ENCODE measurements around the gene TAMALIN. TPM values are rescaled to one million over a fixed set of nuclear protein-coding genes. Genes with fewer than 3 reads are reported as not detected.
A peak's percentile ranks its signal among the peaks of the same experiment; 100 is the strongest.

Gene TAMALIN
- total RNA-seq, 4 donors from 2014 or later, result 1.7 to 10.7 (median 3.6) TPM

DNA sequence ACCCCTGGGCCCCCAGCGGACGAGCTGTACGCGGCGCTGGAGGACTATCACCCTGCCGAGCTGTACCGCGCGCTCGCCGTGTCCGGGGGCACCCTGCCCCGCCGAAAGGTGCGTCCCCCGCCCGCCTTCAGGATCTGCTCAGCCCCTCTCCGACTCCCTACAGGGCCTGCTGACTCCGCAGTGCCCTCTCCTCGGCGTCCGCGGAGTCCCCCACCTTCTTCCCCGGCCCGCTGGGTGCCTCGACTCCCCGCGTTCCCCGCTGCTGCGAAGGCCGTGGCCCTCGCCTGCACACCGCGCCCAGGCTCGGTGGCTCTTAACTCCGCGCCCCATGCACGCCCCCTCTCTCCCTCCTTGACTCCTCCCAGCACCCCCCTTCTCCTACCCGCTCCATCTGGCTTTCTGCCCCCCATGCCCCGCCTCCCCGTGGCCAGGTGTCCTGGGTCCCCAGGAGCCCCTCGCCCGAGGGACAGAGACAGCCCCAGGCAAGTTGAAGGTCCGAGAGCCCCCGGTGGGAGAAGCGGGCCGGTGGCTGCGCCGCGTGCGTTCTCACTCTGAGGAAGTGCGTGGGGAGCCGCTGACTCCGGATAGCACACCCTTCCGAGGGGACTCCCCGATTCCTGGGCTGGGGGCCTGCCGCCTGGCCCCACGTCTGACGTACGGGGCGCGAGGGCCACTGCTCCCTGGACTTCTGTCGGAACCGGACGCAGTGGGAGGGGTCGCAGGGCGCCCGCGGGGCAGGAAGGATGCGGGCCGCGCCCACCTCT is 594 bp downstream of the TAMALIN start:
- WGBS, 2 donors, result 0 to 14% methylated on average over 15 to 25 of the region's 72 CpGs
- no peak for DNase-seq
- peak overlapping the region; percentile 79 to 96 (median 91) for H3K27ac ChIP-seq

DNA sequence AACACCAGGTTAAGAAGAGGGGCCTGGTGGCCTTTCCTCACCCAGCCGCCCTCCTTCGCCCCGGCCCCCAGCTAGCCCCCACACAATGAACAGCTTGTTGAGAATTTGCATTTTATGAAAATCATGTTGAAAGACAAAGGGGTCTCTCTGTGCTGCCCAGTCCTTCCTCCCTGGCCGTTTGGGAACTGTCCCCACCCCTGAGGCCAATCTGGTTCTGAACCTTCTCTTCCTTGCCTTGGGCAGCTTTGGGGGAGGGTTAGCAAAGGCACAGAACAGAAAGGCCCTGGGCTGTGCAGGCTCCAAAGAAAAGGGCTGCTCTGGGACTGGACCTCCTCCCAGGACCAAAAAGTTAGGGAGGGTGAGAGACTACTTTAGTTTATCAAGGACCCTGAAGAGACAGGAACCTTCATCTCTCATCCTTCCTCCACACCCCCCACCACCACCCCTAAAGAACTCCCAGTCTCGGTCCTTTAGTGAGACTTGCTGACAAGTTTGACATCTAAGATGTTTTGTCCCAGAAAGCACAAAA is 1.3 kb downstream of the TAMALIN start:
- no peak for DNase-seq
- Histone ChIP-seq H3K27ac (peak overlapping the region; percentile 79 to 96 (median 91)), H3K27me3 (peaks cover 0 to 36% (median 3%) of the 10 kb centered on the region in 4 donors), H3K4me3 (peak overlapping the region; percentile 54 to 90 (median 68)), H3K9me3 (no peaks in the 10 kb centered on the region), H3K36me3 (peaks cover 0 to 19% (median 0%) of the 10 kb centered on the region in 3 donors), H3K4me1 (peaks cover 11 to 85% (median 23%) of the 10 kb centered on the region in 3 donors)
- intact Hi-C loops (cut with DNase I), result no loop called here
- TF ChIP-seq, protein P1, sequence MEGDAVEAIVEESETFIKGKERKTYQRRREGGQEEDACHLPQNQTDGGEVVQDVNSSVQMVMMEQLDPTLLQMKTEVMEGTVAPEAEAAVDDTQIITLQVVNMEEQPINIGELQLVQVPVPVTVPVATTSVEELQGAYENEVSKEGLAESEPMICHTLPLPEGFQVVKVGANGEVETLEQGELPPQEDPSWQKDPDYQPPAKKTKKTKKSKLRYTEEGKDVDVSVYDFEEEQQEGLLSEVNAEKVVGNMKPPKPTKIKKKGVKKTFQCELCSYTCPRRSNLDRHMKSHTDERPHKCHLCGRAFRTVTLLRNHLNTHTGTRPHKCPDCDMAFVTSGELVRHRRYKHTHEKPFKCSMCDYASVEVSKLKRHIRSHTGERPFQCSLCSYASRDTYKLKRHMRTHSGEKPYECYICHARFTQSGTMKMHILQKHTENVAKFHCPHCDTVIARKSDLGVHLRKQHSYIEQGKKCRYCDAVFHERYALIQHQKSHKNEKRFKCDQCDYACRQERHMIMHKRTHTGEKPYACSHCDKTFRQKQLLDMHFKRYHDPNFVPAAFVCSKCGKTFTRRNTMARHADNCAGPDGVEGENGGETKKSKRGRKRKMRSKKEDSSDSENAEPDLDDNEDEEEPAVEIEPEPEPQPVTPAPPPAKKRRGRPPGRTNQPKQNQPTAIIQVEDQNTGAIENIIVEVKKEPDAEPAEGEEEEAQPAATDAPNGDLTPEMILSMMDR (IDR thresholded peaks at IDR 0.05), result no peak
- no peak for TF ChIP-seq POLR2A (IDR thresholded peaks at IDR 0.05)
- 35 to 36% methylated on average over 2 to 3 of the region's 5 CpGs for WGBS, 2 donors

More for the DNA sequence above, 594 bp downstream of the TAMALIN start:
- Histone ChIP-seq H3K27me3 (peaks cover 0 to 36% (median 3%) of the 10 kb centered on the region in 4 donors), H3K9me3 (no peaks in the 10 kb centered on the region), H3K4me1 (peaks cover 11 to 85% (median 23%) of the 10 kb centered on the region in 3 donors), H3K4me3 (peak overlapping the region; percentile 54 to 90 (median 68)), H3K36me3 (peaks cover 0 to 15% (median 0%) of the 10 kb centered on the region in 3 donors)
- intact Hi-C loops (cut with DNase I), result no loop called here
- TF ChIP-seq POLR2A (IDR thresholded peaks at IDR 0.05), result peak in 2 of 4 donors; percentile 53 to 59
- TF ChIP-seq, protein P1 (IDR thresholded peaks at IDR 0.05), result no peak

DNA sequence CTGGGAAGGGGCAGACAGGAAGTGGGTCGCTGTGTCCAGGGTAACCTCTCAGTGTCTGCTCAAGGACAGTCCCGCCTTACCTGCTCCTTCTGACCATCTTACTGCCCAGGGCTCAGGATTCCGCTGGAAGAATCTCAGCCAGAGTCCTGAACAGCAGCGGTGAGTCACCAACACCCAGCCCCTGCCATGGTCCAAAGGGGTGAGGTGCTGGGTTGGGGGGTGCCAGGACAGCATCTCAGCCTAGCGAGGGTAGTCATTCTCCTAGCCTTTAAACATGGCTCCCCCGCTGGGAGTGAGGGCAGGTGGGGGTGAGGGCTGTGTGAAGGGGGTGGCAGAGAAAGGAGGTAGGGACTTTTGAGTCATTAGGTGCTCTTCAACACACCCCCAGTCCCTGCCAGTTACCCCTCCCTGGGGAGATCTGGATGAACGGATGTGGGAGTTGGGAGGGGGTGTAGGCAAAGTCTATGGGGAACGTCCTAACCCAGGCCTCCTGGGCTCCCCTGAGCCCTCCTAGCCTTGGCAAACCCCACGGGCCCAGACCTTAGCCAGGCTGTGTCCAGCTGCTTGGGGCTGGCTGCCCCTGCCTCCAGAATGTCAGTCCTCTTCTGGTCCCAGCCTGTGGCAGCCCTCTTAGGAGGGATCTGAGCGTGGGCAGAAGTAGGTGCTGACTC is 2.5 kb downstream of the TAMALIN start:
- Histone ChIP-seq H3K4me1 (peaks cover 11 to 81% (median 23%) of the 10 kb centered on the region in 3 donors), H3K27ac (peak overlapping the region; percentile 79 to 96 (median 91)), H3K4me3 (peak overlapping the region; percentile 54 to 90 (median 68)), H3K9me3 (no peaks in the 10 kb centered on the region), H3K27me3 (peaks cover 0 to 36% (median 3%) of the 10 kb centered on the region in 4 donors), H3K36me3 (peaks cover 0 to 29% (median 0%) of the 10 kb centered on the region in 3 donors)
- 71 to 84% methylated on average over 6 to 8 of the region's 10 CpGs for WGBS, 2 donors
- intact Hi-C loops (cut with DNase I), result no loop called here
- TF ChIP-seq, protein P1 (IDR thresholded peaks at IDR 0.05), result no peak
- no peak for TF ChIP-seq POLR2A (IDR thresholded peaks at IDR 0.05)
- DNase-seq, result no peak

DNA sequence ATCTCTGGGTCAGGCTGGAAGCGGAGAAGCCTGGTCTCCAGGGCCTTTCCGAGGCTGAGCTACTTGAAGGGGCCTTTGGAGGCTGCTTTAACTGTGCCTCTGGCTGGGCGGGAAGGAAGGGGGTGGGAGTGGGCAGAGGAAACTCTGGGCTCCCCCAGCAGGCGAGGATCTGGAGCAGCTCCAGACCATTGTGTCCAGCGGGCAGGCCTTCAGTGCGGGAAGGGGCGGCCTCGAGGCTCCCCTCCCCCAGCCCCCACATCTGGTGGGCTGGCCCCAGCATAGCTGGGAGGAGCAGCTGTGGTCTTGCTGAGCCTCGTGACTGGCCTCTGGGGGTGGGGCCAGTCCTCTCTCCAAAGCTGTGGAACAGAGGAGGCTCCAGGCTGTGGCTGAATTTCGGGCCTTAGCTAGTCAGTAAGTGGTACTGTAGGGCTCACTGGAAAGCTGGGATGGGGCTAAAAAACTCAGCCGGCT is 3.4 kb downstream of the TAMALIN start:
- WGBS, 2 donors, result 19 to 66% methylated on average over 4 to 5 of the region's 11 CpGs
- Histone ChIP-seq H3K36me3 (peaks cover 0 to 39% (median 0%) of the 10 kb centered on the region in 3 donors), H3K27me3 (peaks cover 0 to 27% (median 3%) of the 10 kb centered on the region in 4 donors), H3K27ac (peak overlapping the region; percentile 79 to 96 (median 91)), H3K9me3 (no peaks in the 10 kb centered on the region), H3K4me3 (peak overlapping the region in 3 of 4 donors; percentile 60 to 90 (median 76)), H3K4me1 (peaks cover 11 to 74% (median 18%) of the 10 kb centered on the region in 3 donors)
- no peak for DNase-seq
- intact Hi-C loops (cut with DNase I), result no loop called here
- peak in 2 of 4 donors; percentile 12 to 19 for TF ChIP-seq POLR2A (IDR thresholded peaks at IDR 0.05)
- TF ChIP-seq, protein P1 (IDR thresholded peaks at IDR 0.05), result no peak

All from esophagus squamous epithelium (tissue), 5 donors.